ENCODE data around the gene RBM19. TPM values are rescaled to one million over a fixed set of nuclear protein-coding genes. Genes with fewer than 3 reads are reported as not detected.
"Not testable (repeated sequence)": the region's sequence is repeated elsewhere in the genome, so short reads cannot be mapped to it uniquely, and the experiment has no call there.

RBM19 gene
- total RNA-seq, 1 experiment from 2014 or later = 47.2 TPM

- Mint-ChIP-seq H3K27ac (ENCODE audit: unreplicated experiment) (no peak overlapping the region), H3K36me3 (ENCODE audit: insufficient read depth, unreplicated experiment) (no peaks in the 10 kb centered on the region), H3K27me3 (ENCODE audit: unreplicated experiment) (no peaks in the 10 kb centered on the region), H3K4me3 (ENCODE audit: low read depth, unreplicated experiment) (no peak overlapping the region), H3K4me1 (ENCODE audit: low read depth, unreplicated experiment) (no peaks in the 10 kb centered on the region), H3K9me3 (ENCODE audit: low read depth, unreplicated experiment) (no peaks in the 10 kb centered on the region)
- BruUV-seq (replicated peaks) = no TSS peak
- intact Hi-C loops (cut with micrococcal nuclease; ENCODE audit: unreplicated experiment) = no loop called here
- TF ChIP-seq, protein P1, sequence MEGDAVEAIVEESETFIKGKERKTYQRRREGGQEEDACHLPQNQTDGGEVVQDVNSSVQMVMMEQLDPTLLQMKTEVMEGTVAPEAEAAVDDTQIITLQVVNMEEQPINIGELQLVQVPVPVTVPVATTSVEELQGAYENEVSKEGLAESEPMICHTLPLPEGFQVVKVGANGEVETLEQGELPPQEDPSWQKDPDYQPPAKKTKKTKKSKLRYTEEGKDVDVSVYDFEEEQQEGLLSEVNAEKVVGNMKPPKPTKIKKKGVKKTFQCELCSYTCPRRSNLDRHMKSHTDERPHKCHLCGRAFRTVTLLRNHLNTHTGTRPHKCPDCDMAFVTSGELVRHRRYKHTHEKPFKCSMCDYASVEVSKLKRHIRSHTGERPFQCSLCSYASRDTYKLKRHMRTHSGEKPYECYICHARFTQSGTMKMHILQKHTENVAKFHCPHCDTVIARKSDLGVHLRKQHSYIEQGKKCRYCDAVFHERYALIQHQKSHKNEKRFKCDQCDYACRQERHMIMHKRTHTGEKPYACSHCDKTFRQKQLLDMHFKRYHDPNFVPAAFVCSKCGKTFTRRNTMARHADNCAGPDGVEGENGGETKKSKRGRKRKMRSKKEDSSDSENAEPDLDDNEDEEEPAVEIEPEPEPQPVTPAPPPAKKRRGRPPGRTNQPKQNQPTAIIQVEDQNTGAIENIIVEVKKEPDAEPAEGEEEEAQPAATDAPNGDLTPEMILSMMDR (IDR thresholded peaks at IDR 0.05; ENCODE audit: unreplicated experiment) = no peak
- CTCF ChIA-PET = no interaction called here
- DNase-seq = no peak
Observed at GRCh38 chr12:113907446-113908180, 58.5 kb downstream of the RBM19 start.

DNA sequence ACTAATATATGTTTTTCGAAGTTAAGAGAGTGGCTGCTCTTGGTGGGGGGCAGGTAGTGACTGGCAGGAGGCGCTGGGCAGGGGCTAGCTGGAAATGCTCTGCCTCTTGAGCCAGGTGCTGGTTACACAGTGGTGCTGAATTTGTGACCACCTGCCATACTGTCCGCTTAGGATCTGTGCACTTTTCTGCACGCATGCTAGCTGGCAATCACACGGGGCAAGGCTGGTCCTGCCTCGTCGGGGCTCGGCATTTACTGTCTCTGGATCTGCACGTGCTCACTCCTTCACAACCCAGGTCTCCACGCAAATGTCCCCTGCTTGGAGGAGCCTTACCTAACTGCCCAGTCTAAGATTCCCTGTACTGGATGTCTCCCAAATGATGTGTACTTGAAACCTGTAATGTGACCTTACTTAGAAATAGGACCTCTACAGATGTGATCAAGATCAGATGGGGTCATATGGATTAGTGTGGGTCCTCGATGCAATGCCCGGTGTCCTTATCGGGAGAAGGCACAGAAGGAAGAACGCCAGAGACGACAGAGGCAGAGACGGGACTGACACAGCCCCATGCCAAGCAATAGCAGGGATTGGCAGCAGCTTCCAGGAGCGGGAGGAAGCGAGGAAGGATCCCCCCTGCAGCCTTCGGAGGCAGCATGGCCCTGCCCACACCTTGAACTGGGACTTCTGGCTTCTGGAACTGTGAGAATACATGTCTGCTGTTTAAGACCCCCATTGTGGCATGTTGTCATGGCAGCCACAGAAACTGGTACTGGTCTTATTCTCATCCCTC lies 59.5 kb downstream of the RBM19 start:
- H3K27ac Mint-ChIP-seq (ENCODE audit: unreplicated experiment) = no peak overlapping the region
- TF ChIP-seq, protein P1 (IDR thresholded peaks at IDR 0.05; ENCODE audit: unreplicated experiment) = no peak
- no TSS peak for BruUV-seq (replicated peaks)
- intact Hi-C loops (cut with micrococcal nuclease; ENCODE audit: unreplicated experiment) = no loop called here
- H3K27me3 Mint-ChIP-seq (ENCODE audit: unreplicated experiment) = no peaks in the 10 kb centered on the region
- H3K36me3 Mint-ChIP-seq (ENCODE audit: insufficient read depth, unreplicated experiment) = no peaks in the 10 kb centered on the region
- no peaks in the 10 kb centered on the region for H3K9me3 Mint-ChIP-seq (ENCODE audit: low read depth, unreplicated experiment)
- CTCF ChIA-PET = no interaction called here
- H3K4me1 Mint-ChIP-seq (ENCODE audit: low read depth, unreplicated experiment) = no peaks in the 10 kb centered on the region
- H3K4me3 Mint-ChIP-seq (ENCODE audit: low read depth, unreplicated experiment) = no peak overlapping the region
- no peak for DNase-seq

- no peak for DNase-seq
- Mint-ChIP-seq H3K4me3 (ENCODE audit: low read depth, unreplicated experiment) (no peak overlapping the region), H3K27ac (ENCODE audit: unreplicated experiment) (no peak overlapping the region), H3K4me1 (ENCODE audit: low read depth, unreplicated experiment) (no peaks in the 10 kb centered on the region), H3K9me3 (ENCODE audit: low read depth, unreplicated experiment) (no peaks in the 10 kb centered on the region), H3K36me3 (ENCODE audit: insufficient read depth, unreplicated experiment) (no peaks in the 10 kb centered on the region), H3K27me3 (ENCODE audit: unreplicated experiment) (no peaks in the 10 kb centered on the region)
- CTCF ChIA-PET = no interaction called here
- intact Hi-C loops (cut with micrococcal nuclease; ENCODE audit: unreplicated experiment) = no loop called here
- BruUV-seq (replicated peaks) = no TSS peak
- TF ChIP-seq, protein P1 (IDR thresholded peaks at IDR 0.05; ENCODE audit: unreplicated experiment) = no peak
Observed at GRCh38 chr12:113905829-113906228, 60.3 kb downstream of the RBM19 start.

GRCh38 chr12:113903381-113903863 lies 62.7 kb downstream of the RBM19 start:
- H3K9me3 Mint-ChIP-seq (ENCODE audit: low read depth, unreplicated experiment) = no peaks in the 10 kb centered on the region
- BruUV-seq (replicated peaks) = no TSS peak
- H3K27me3 Mint-ChIP-seq (ENCODE audit: unreplicated experiment) = no peaks in the 10 kb centered on the region
- TF ChIP-seq, protein P1 (IDR thresholded peaks at IDR 0.05; ENCODE audit: unreplicated experiment) = no peak
- intact Hi-C loops (cut with micrococcal nuclease; ENCODE audit: unreplicated experiment) = no loop called here
- H3K36me3 Mint-ChIP-seq (ENCODE audit: insufficient read depth, unreplicated experiment) = no peaks in the 10 kb centered on the region
- CTCF ChIA-PET = no interaction called here
- H3K4me1 Mint-ChIP-seq (ENCODE audit: low read depth, unreplicated experiment) = no peaks in the 10 kb centered on the region
- DNase-seq = no peak
- H3K4me3 Mint-ChIP-seq (ENCODE audit: low read depth, unreplicated experiment) = no peak overlapping the region
- no peak overlapping the region for H3K27ac Mint-ChIP-seq (ENCODE audit: unreplicated experiment)

- H3K4me3 Mint-ChIP-seq (ENCODE audit: low read depth, unreplicated experiment); H3K36me3 Mint-ChIP-seq (ENCODE audit: insufficient read depth, unreplicated experiment); H3K4me1 Mint-ChIP-seq (ENCODE audit: low read depth, unreplicated experiment); CTCF ChIA-PET; H3K27ac Mint-ChIP-seq (ENCODE audit: unreplicated experiment); intact Hi-C loops (cut with micrococcal nuclease; ENCODE audit: unreplicated experiment); BruUV-seq (replicated peaks); H3K9me3 Mint-ChIP-seq (ENCODE audit: low read depth, unreplicated experiment); DNase-seq; H3K27me3 Mint-ChIP-seq (ENCODE audit: unreplicated experiment): not testable (repeated sequence)
Observed at GRCh38 chr12:113901319-113901718, 64.8 kb downstream of the RBM19 start.

Measured in Calu3 (cell line).